GM23338 (cell line): ENCODE results near the gene ZC3H12C. TPM values are rescaled to one million over a fixed set of nuclear protein-coding genes. Genes with fewer than 3 reads are reported as not detected.

ENCODE experiments used
- ATAC-seq: fragments of 200-7000 bp; cut with Tn5 transposase; 3 replicates; pipeline ENCODE4 v1.9.1; 2020
- DNase-seq: peaks from one replicate; pipeline ENCODE4 v3.0.0-alpha.2; 2015; ENCODE audit warnings: low spot score
- H2AFZ ChIP-seq: fragments of 200-600 bp; sonication (generic); 2 replicates; pipeline ENCODE4 v1.8.0; 2016; ENCODE audit warnings: antibody characterized with exemption, mild to moderate bottlenecking, moderate library complexity
- H3F3A ChIP-seq: fragments of 200-600 bp; sonication (generic); replicated peaks from 2 replicates; pipeline ENCODE4 v1.8.0; 2017; ENCODE audit warnings: antibody characterized with exemption, mixed run types, low read depth
- H3K27ac ChIP-seq: fragments of 200-600 bp; sonication (generic); 2 replicates; pipeline ENCODE4 v1.6.1; 2016; ENCODE audit warnings: low read depth
- H3K27me3 ChIP-seq: fragments of 200-600 bp; sonication (generic); 2 replicates; pipeline ENCODE4 v1.8.0; 2016; ENCODE audit warnings: mild to moderate bottlenecking, mixed run types, moderate library complexity; ENCODE audit not compliant: insufficient read depth
- H3K36me3 ChIP-seq: fragments of 200-600 bp; sonication (generic); 2 replicates; pipeline ENCODE4 v1.8.0; 2016; ENCODE audit warnings: mild to moderate bottlenecking; ENCODE audit not compliant: insufficient read depth
- H3K4me1 ChIP-seq: fragments of 200-600 bp; sonication (generic); 2 replicates; pipeline ENCODE4 v1.8.0; 2016; ENCODE audit warnings: mild to moderate bottlenecking, moderate library complexity; ENCODE audit not compliant: insufficient read depth
- H3K4me2 ChIP-seq: fragments of 200-600 bp; sonication (generic); 2 replicates; pipeline ENCODE4 v1.7.1; 2017; ENCODE audit warnings: mixed run types
- H3K4me3 ChIP-seq: fragments of 200-600 bp; sonication (generic); 2 replicates; pipeline ENCODE4 v1.6.1; 2016; ENCODE audit warnings: mixed run types
- H3K79me2 ChIP-seq: fragments of 200-600 bp; sonication (generic); replicated peaks from 2 replicates; pipeline ENCODE4 v1.8.0; 2017; ENCODE audit warnings: mild to moderate bottlenecking; ENCODE audit not compliant: insufficient read depth
- H3K9me2 ChIP-seq: fragments of 200-600 bp; sonication (generic); 2 replicates; pipeline ENCODE4 v1.8.0; 2017; ENCODE audit not compliant: insufficient read depth
- H4K20me1 ChIP-seq: fragments of 200-600 bp; sonication (generic); replicated peaks from 2 replicates; pipeline ENCODE4 v1.8.0; 2017; ENCODE audit warnings: mild to moderate bottlenecking; ENCODE audit not compliant: insufficient read depth
- H3K27ac Mint-ChIP-seq: 2 replicates; pipeline ENCODE4 v1.8.0; 2020; ENCODE audit warnings: inconsistent platforms, mild to moderate bottlenecking, moderate library complexity, mixed read lengths
- H3K27me3 Mint-ChIP-seq: 3 replicates; pipeline ENCODE4 v1.8.0; 2022; ENCODE audit warnings: low read depth, mild to moderate bottlenecking, moderate library complexity, mixed read lengths, inconsistent platforms; ENCODE audit not compliant: insufficient read depth, poor library complexity
- H3K36me3 Mint-ChIP-seq: 3 replicates; pipeline ENCODE4 v1.8.0; 2021; ENCODE audit warnings: low read depth, mild to moderate bottlenecking, inconsistent platforms, moderate library complexity, mixed read lengths
- H3K4me1 Mint-ChIP-seq: 3 replicates; pipeline ENCODE4 v1.8.0; 2020; ENCODE audit warnings: mild to moderate bottlenecking, inconsistent platforms, mixed read lengths
- H3K4me3 Mint-ChIP-seq: 3 replicates; pipeline ENCODE4 v1.8.0; 2021; ENCODE audit warnings: moderate library complexity, mild to moderate bottlenecking, inconsistent platforms, mixed read lengths
- H3K9me3 Mint-ChIP-seq: 3 replicates; pipeline ENCODE4 v1.8.0; 2020; ENCODE audit warnings: moderate library complexity, mild to moderate bottlenecking, inconsistent platforms, mixed read lengths
- CTCF ChIP-seq, 2 experiments: fragments of 200-600 bp in 1 of 2; sonication (generic) in 1 of 2; conservative IDR thresholded peaks; 2 replicates each; pipeline versions ENCODE4 v1.5.1 to v1.6.1; 2016 to 2017; ENCODE audit warnings: antibody characterized with exemption in 2 of 2, low read depth in 2 of 2, mild to moderate bottlenecking in 2 of 2, moderate library complexity in 1 of 2
- ETS1 ChIP-seq: IDR thresholded peaks from 2 replicates; pipeline ENCODE4 v1.6.1; 2016; ENCODE audit warnings: antibody characterized with exemption
- EZH2 ChIP-seq: fragments of 200-600 bp; sonication (generic); IDR thresholded peaks from one replicate; pipeline ENCODE4 v1.8.0; 2017; ENCODE audit warnings: antibody characterized with exemption, mild to moderate bottlenecking, low read depth; ENCODE audit not compliant: unreplicated experiment
- EZH2phosphoT487 ChIP-seq: fragments of 200-600 bp; sonication (generic); IDR thresholded peaks from one replicate; pipeline ENCODE4 v1.8.1; 2018; ENCODE audit warnings: antibody characterized with exemption; ENCODE audit not compliant: unreplicated experiment
- NANOG ChIP-seq: IDR thresholded peaks from 2 replicates; pipeline ENCODE4 v1.6.1; 2016; ENCODE audit warnings: antibody characterized with exemption, borderline replicate concordance
- POLR2AphosphoS5 ChIP-seq: IDR thresholded peaks from 2 replicates; pipeline ENCODE4 v1.6.1; 2016; ENCODE audit warnings: antibody characterized with exemption, low read depth
- REST ChIP-seq: IDR thresholded peaks from one replicate; pipeline ENCODE4 v1.6.1; 2018; ENCODE audit warnings: antibody characterized with exemption; ENCODE audit not compliant: unreplicated experiment
- STAT1 ChIP-seq: IDR thresholded peaks from one replicate; pipeline ENCODE4 v1.6.1; 2016; ENCODE audit warnings: antibody characterized with exemption; ENCODE audit not compliant: unreplicated experiment
- ZNF114 ChIP-seq: fragments of 250-450 bp; sonication (Bioruptor Pico); IDR thresholded peaks from 2 replicates; pipeline ENCODE4 v1.5.0; 2020; ENCODE audit warnings: mild to moderate bottlenecking, moderate library complexity
- ZNF331 ChIP-seq: fragments of 250-450 bp; sonication (Bioruptor Pico); IDR thresholded peaks from 2 replicates; pipeline ENCODE4 v1.5.0; 2020; ENCODE audit warnings: low read depth, mild to moderate bottlenecking, moderate library complexity
- ZNF462 ChIP-seq: fragments of 250-450 bp; sonication (Bioruptor Pico); IDR thresholded peaks from 2 replicates; pipeline ENCODE4 v1.5.0; 2020; ENCODE audit warnings: mild to moderate bottlenecking, moderate library complexity
- polyA plus RNA-seq: library from polyadenylated mRNA; unstranded; fragments of >200 nt; fragmentation: Nextera tagmentation; extraction: Ambion mirVana; gene quantifications from 2 replicates; pipeline ENCODE4 v1.2.1, GENCODE V29; 2016
- total RNA-seq: library from RNA; depleted of rRNA; stranded (reverse); fragments of >200 nt; shearing (Covaris generic); gene quantifications from 2 replicates; pipeline ENCODE4 v1.2.3, GENCODE V29; 2014

ZC3H12C gene
- total and polyA plus RNA-seq, 2 experiments from 2014 or later, result 0.55 to 2.4 TPM

GRCh38 chr11:110153474-110153873 lies 60.3 kb downstream of the ZC3H12C start:
- H3K4me1 ChIP-seq, result peaks cover 4% of the 10 kb centered on the region; the same call in 1 of the 2 replicates
- no peaks in the 10 kb centered on the region for H3K36me3 ChIP-seq
- no peak overlapping the region for H3K4me3 Mint-ChIP-seq
- no peak for ATAC-seq
- H3K79me2 ChIP-seq, result 0 out of 2 replicates have a peak, but pooled peaks cover 3% of the 10 kb centered on the region
- TF ChIP-seq REST (no peak), EZH2phosphoT487 (no peak), EZH2 (no peak), ZNF331 (CRISPR knock-in tag) (no peak), NANOG (no peak), STAT1 (no peak), CTCF (conservative IDR thresholded peaks at IDR 0.05; ENCODE audit: low read depth in 2 of 2) (no peak), ETS1 (no peak), POLR2AphosphoS5 (no peak), ZNF462 (CRISPR knock-in tag) (no peak), ZNF114 (CRISPR knock-in tag) (no peak)
- H3K4me2 ChIP-seq, result no peak overlapping the region
- no peak overlapping the region for H3K27ac ChIP-seq
- no peaks in the 10 kb centered on the region for H3K27me3 Mint-ChIP-seq
- no peaks in the 10 kb centered on the region for H3K9me3 Mint-ChIP-seq
- no peak overlapping the region for H3K27ac Mint-ChIP-seq
- no peak overlapping the region for H2AFZ ChIP-seq
- DNase-seq, result no peak
- no peak overlapping the region for H3K4me3 ChIP-seq
- H3K4me1 Mint-ChIP-seq, result peaks cover 12% of the 10 kb centered on the region
- no peaks in the 10 kb centered on the region for H4K20me1 ChIP-seq
- H3K9me2 ChIP-seq, result no peaks in the 10 kb centered on the region
- no peaks in the 10 kb centered on the region for H3F3A ChIP-seq
- H3K27me3 ChIP-seq, result no peaks in the 10 kb centered on the region
- H3K36me3 Mint-ChIP-seq, result no peaks in the 10 kb centered on the region; the same call in 2 of the 3 replicates
